Measurements from ENCODE around the gene SH3RF2. TPM values are rescaled to one million over a fixed set of nuclear protein-coding genes. Genes with fewer than 3 reads are reported as not detected.

The SH3RF2 gene
- total and polyA plus RNA-seq, 10 of the 15 experiments (the other 5 are each of a cell fraction or from before 2014, with no cell fraction given) = 0.15 TPM; not detected in 9

- H3K4me1 ChIP-seq (ENCODE audit: control insufficient read depth, insufficient read depth, low read length) = no peaks in the 10 kb centered on the region
- no peak overlapping the region for H3K4me3 ChIP-seq
- H3K27me3 ChIP-seq (replicated peaks in 1 of 2; ENCODE audit: control insufficient read depth in 2 of 2, insufficient read depth in 2 of 2, low read length in 1 of 2) = no peaks in the 10 kb centered on the region
- POLR2A ChIA-PET = no interaction called here
- WGBS (ENCODE audit: insufficient coverage, insufficient replicate concordance, low lambda C conversion rate, missing lambda C conversion rate) = 0% methylated on average over 2 of the region's 2 CpGs
- H3K9me3 ChIP-seq (replicated peaks; ENCODE audit: control insufficient read depth, insufficient read depth, low read length) = no peaks in the 10 kb centered on the region
- no peaks in the 10 kb centered on the region for H3K79me2 ChIP-seq (ENCODE audit: control insufficient read depth, insufficient read depth, low read length)
- in situ Hi-C loops (cut with MboI) (no loop called here), intact Hi-C loops (cut with micrococcal nuclease; ENCODE audit: unreplicated experiment) (no loop called here)
- ATAC-seq = no peak
- H2AFZ ChIP-seq (ENCODE audit: control insufficient read depth, low read depth, low read length) = no peak overlapping the region
- no TSS peak for BruUV-seq (replicated peaks)
- no peak overlapping the region for H3K4me2 ChIP-seq (ENCODE audit: control insufficient read depth, insufficient read depth)
- RAD21 ChIA-PET (ENCODE audit: unreplicated experiment) = no interaction called here
- no peak for FAIRE-seq
- TF ChIP-seq NR2C2 (IDR thresholded peaks at IDR 0.05; ENCODE audit: borderline replicate concordance, control insufficient read depth, insufficient read length, low read depth) (no peak), ZBTB33 (IDR thresholded peaks at IDR 0.05) (no peak), CBX5 (IDR thresholded peaks at IDR 0.05; ENCODE audit: low read depth) (no peak), E2F4 (IDR thresholded peaks at IDR 0.05; ENCODE audit: low read depth, low read length) (no peak), NR2F1 (conservative IDR thresholded peaks at IDR 0.05) (no peak), IRF4 (IDR thresholded peaks at IDR 0.05; ENCODE audit: low read depth, low read length) (no peak), MTA2 (IDR thresholded peaks at IDR 0.05; ENCODE audit: low read depth) (no peak), CREB1 (IDR thresholded peaks at IDR 0.05; ENCODE audit: low read depth) (no peak), BACH1 (IDR thresholded peaks at IDR 0.05; ENCODE audit: borderline replicate concordance) (no peak), TCF12 (IDR thresholded peaks at IDR 0.05; ENCODE audit: low read depth, low read length) (no peak), ZBED1 (IDR thresholded peaks at IDR 0.05; ENCODE audit: borderline replicate concordance) (no peak), ZNF274 (IDR thresholded peaks at IDR 0.05; ENCODE audit: insufficient read depth, insufficient read length) (no peak), ZBTB40 (IDR thresholded peaks at IDR 0.05; ENCODE audit: borderline replicate concordance) (no peak), NBN (IDR thresholded peaks at IDR 0.05) (no peak), JUND (IDR thresholded peaks at IDR 0.05; ENCODE audit: low read depth, low read length) (no peak), ZNF622 (IDR thresholded peaks at IDR 0.05) (no peak)
- CTCF ChIA-PET = no interaction called here
- no peak overlapping the region for H3K27ac ChIP-seq (ENCODE audit: control insufficient read depth, insufficient read depth)
- no peak overlapping the region for H3K9ac ChIP-seq (ENCODE audit: control insufficient read depth, insufficient read depth, low read length)
- DNase-seq (ENCODE audit: low read depth, low spot score) = no peak
- H3K36me3 ChIP-seq (ENCODE audit: control insufficient read depth in 2 of 2, insufficient read depth in 2 of 2, low read length in 1 of 2) = no peaks in the 10 kb centered on the region
- SMC1A ChIA-PET (ENCODE audit: uncharacterized antibody, unreplicated experiment) = no interaction called here
- no peaks in the 10 kb centered on the region for H4K20me1 ChIP-seq (ENCODE audit: control insufficient read depth, insufficient read depth)
Measured at GRCh38 chr5:145984072-145984471, 47.7 kb downstream of the SH3RF2 start.

Data from GM12878 (cell line).